Gastrocnemius medialis (tissue), 4 donors: ENCODE measurements around the gene RING1.

Experiments
- POLR2A ChIP-seq, 2 donors: fragments of 450-650 bp; IDR thresholded peaks; one replicate each; pipeline ENCODE4 v1.6.1; 2017; ENCODE audit warnings: antibody characterized with exemption in 2 of 2, mild to moderate bottlenecking in 2 of 2, moderate library complexity in 2 of 2
- TF ChIP-seq, protein P1 (sequence below), 5 experiments: fragments of 450-650 bp in 3 of 5; fragments of 200-600 bp in 2 of 5; sonication (generic) in 2 of 5; IDR thresholded peaks in 4 of 5; conservative IDR thresholded peaks in 1 of 5; 1 replicate in 4 of 5; 2 replicates in 1 of 5; pipeline ENCODE4 v1.5.1; 2016 to 2019; ENCODE audit warnings: antibody characterized with exemption in 5 of 5, mild to moderate bottlenecking in 3 of 5, moderate library complexity in 3 of 5

DNA sequence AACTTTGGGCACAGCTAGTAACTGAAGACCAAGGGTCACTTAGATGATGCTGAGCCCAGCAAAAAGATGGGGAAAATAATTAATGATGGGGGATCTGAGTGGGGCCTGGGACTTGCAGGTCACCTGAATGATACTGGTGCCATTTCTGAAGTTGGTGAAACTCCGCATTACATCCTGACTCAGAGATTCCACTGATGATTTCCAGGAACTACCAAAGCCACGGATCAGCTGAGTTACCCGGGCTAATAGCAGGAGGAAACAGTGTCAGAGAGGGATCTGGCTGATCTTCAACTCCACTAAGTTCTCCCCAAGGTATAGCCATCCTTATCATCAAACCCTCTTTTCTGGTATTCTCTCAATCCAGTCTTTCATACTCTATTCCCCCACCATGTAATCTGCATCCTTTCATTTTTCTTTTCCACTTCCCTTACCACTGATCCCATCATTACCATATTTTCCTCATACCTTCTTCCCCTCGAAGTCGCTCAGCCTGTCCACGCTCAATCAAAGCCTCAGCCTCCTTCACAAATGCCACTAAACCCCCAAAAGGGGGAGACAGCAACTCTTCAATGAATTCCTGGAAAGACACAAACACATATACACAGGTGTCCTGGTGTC is 43.2 kb downstream of the RING1 start:
- TF ChIP-seq, protein P1, sequence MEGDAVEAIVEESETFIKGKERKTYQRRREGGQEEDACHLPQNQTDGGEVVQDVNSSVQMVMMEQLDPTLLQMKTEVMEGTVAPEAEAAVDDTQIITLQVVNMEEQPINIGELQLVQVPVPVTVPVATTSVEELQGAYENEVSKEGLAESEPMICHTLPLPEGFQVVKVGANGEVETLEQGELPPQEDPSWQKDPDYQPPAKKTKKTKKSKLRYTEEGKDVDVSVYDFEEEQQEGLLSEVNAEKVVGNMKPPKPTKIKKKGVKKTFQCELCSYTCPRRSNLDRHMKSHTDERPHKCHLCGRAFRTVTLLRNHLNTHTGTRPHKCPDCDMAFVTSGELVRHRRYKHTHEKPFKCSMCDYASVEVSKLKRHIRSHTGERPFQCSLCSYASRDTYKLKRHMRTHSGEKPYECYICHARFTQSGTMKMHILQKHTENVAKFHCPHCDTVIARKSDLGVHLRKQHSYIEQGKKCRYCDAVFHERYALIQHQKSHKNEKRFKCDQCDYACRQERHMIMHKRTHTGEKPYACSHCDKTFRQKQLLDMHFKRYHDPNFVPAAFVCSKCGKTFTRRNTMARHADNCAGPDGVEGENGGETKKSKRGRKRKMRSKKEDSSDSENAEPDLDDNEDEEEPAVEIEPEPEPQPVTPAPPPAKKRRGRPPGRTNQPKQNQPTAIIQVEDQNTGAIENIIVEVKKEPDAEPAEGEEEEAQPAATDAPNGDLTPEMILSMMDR (IDR thresholded peaks at IDR 0.05 in 4 of 5, conservative IDR thresholded peaks at IDR 0.05 in 1 of 5) = no peak
- TF ChIP-seq POLR2A (IDR thresholded peaks at IDR 0.05) = no peak
